ENCODE results near the gene SLC25A1. TPM values are rescaled to one million over a fixed set of nuclear protein-coding genes. Genes with fewer than 3 reads are reported as not detected.

SLC25A1 gene
- total and polyA plus RNA-seq, 2 of the 8 experiments (the other 6 are each of a cell fraction or from before 2014, with no cell fraction given): 110 to 148 TPM

DNA sequence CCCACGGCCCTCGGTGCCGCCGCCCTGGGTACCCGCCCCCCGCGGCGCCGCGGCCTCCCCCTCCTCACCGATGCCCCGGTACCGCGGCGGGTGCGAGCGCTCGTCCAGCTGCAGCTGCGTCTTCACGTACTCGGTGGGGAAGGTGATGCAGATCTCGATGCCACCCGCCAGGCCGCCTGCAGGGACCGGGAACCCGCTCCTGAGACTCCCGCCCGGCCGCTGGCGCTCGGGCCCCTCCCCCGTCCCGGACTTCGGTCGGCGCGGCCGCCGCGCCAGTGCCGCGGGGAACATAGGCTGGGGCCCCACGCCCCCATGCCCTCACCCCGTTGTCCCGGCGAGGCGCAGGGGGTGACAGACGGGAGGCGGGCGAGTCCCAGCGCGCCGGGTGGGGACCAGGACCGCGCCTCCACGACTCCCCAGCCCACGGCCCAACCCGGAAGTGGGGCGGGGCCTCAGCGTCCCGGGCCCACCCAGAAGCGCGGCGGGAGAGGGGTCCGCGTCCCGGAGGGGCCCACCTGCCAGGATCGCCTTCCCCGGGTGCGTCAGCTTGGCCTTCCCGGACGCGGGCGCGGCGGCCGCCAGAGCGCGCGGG is 375 bp downstream of the SLC25A1 start (continued):
- TF ChIP-seq CBX5 (IDR thresholded peaks at IDR 0.05; ENCODE audit: low read depth, low read length): no peak
- TF ChIP-seq KDM1A (IDR thresholded peaks at IDR 0.05; ENCODE audit: borderline replicate concordance, low read length): no peak
- no peak for TF ChIP-seq SRF (IDR thresholded peaks at IDR 0.05; ENCODE audit: low read depth, low read length)
- TF ChIP-seq BRCA1 (IDR thresholded peaks at IDR 0.05; ENCODE audit: low read depth, low read length): no peak
- TF ChIP-seq, protein P1, sequence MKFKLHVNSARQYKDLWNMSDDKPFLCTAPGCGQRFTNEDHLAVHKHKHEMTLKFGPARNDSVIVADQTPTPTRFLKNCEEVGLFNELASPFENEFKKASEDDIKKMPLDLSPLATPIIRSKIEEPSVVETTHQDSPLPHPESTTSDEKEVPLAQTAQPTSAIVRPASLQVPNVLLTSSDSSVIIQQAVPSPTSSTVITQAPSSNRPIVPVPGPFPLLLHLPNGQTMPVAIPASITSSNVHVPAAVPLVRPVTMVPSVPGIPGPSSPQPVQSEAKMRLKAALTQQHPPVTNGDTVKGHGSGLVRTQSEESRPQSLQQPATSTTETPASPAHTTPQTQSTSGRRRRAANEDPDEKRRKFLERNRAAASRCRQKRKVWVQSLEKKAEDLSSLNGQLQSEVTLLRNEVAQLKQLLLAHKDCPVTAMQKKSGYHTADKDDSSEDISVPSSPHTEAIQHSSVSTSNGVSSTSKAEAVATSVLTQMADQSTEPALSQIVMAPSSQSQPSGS (IDR thresholded peaks at IDR 0.05; ENCODE audit: low read length): no peak
- TF ChIP-seq RBBP5 (IDR thresholded peaks at IDR 0.05; ENCODE audit: borderline replicate concordance, low read depth, low read length): 0 out of 2 replicates have a peak, but pooled peaks have one; percentile 27
- TF ChIP-seq CEBPB (IDR thresholded peaks at IDR 0.05; ENCODE audit: low read depth, low read length): no peak
- no peak for TF ChIP-seq YY1 (IDR thresholded peaks at IDR 0.05; ENCODE audit: low read depth, low read length)
- TF ChIP-seq, protein P2, sequence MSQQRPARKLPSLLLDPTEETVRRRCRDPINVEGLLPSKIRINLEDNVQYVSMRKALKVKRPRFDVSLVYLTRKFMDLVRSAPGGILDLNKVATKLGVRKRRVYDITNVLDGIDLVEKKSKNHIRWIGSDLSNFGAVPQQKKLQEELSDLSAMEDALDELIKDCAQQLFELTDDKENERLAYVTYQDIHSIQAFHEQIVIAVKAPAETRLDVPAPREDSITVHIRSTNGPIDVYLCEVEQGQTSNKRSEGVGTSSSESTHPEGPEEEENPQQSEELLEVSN (IDR thresholded peaks at IDR 0.05): no peak
- TF ChIP-seq ZNF274 (IDR thresholded peaks at IDR 0.05; ENCODE audit: borderline replicate concordance, extremely low read depth, low read length): no peak
- TF ChIP-seq, protein P3, sequence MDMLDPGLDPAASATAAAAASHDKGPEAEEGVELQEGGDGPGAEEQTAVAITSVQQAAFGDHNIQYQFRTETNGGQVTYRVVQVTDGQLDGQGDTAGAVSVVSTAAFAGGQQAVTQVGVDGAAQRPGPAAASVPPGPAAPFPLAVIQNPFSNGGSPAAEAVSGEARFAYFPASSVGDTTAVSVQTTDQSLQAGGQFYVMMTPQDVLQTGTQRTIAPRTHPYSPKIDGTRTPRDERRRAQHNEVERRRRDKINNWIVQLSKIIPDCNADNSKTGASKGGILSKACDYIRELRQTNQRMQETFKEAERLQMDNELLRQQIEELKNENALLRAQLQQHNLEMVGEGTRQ (IDR thresholded peaks at IDR 0.05; ENCODE audit: low read length): no peak

Measured in H1 (cell line).